NAMALWA (cell line): Measurements from ENCODE around the gene PROCR.
"Not testable (repeated sequence)": the region's sequence is repeated elsewhere in the genome, so short reads cannot be mapped to it uniquely, and the experiment has no call there.

ENCODE experiments used
- DNase-seq: peaks from one replicate; pipeline ENCODE4 v3.0.0-alpha.2; 2015; ENCODE audit warnings: low spot score

Gene PROCR

GRCh38 chr20:35165221-35166185 is 6.4 kb upstream of the PROCR start:
- no peak for DNase-seq

GRCh38 chr20:35166242-35166830 is 5.5 kb upstream of the PROCR start:
- DNase-seq: no peak

GRCh38 chr20:35167787-35168186 is 4.1 kb upstream of the PROCR start:
- DNase-seq: no peak

DNA sequence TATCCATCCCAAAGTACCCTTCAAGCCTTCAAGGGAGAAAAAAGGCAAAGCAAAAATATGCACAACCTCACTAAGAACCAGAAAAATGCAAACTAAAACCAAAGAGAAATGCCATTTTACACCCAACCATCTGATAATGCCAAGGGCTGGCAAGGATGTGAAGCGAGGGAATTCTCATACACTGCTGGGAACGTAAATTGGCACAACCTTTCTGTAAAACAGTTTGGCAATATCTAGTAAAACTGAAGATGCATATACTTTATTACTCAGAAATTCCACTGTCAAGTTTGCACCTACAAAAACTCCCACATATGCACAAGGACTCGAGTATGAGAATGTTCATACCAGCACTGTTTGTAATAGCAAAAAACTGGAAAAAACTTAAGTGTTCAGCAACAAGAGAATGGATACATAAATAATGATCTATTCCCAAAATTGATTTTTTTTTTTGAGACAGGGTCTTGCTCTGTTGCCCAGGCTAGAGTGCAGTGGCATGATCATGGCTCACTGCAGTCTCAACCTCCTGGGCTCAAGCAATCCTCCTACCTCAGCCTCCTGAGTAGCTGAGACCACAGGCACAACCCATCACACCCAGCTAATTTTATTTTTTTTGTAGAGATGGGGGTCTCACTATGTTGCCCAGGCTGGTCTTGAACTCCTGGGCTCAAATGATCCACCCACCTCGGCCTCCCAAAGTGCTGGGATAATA is 3.0 kb upstream of the PROCR start:
- not testable (repeated sequence) for DNase-seq

GRCh38 chr20:35171438-35171752 is 477 bp upstream of the PROCR start:
- DNase-seq: no peak

DNA sequence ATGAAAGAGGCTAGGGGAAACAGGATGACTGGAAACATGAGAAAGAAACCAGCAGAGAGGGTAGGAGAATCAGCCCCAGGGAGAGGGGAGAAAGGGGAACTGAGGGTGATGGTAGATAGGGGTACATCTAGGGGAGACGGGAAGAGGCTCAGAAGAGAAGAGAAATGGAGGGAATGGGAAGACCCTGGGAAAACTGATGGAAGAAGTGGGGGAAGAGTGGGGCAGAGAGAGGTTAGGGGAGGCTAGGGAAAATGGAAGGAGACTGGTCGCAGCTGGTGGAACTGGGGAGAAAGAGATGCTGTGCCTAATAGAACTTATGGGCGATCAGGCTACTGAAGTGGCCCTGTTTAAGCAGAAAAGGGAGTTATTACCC is 548 bp downstream of the PROCR start:
- DNase-seq: no peak

DNA sequence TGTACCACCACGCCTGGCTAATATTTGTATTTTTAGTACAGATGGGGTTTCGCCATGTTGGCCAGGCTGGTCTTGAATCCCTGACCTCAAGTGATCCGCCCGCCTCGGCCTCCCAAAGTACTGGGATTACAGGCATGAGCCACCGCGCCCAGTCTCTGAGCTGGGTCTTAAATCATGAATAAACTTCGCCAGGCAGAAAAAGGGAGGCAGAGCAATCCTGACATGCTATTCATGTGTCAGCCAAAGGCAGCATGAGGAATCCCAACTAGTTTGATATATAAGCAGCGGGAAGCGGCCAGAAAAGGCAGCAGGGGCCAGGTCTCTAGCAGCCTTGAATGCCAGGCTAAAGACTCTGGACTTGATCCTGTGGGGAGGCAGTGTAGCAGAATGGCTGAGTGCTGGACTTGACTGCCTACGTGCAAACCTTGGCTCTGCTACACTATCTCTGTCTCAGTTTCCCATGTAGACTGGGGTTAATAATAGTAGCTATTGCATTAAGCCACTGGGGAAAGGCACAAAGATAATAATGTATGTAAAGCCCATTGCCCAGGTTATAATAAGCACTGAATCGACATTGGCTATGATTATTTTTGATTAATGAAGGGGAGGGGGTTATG is 1.8 kb downstream of the PROCR start:
- DNase-seq: no peak

- DNase-seq: no peak
Observed at GRCh38 chr20:35174458-35175216, 2.8 kb downstream of the PROCR start.

- DNase-seq: no peak
Observed at GRCh38 chr20:35176132-35176531, 4.3 kb downstream of the PROCR start.

DNA sequence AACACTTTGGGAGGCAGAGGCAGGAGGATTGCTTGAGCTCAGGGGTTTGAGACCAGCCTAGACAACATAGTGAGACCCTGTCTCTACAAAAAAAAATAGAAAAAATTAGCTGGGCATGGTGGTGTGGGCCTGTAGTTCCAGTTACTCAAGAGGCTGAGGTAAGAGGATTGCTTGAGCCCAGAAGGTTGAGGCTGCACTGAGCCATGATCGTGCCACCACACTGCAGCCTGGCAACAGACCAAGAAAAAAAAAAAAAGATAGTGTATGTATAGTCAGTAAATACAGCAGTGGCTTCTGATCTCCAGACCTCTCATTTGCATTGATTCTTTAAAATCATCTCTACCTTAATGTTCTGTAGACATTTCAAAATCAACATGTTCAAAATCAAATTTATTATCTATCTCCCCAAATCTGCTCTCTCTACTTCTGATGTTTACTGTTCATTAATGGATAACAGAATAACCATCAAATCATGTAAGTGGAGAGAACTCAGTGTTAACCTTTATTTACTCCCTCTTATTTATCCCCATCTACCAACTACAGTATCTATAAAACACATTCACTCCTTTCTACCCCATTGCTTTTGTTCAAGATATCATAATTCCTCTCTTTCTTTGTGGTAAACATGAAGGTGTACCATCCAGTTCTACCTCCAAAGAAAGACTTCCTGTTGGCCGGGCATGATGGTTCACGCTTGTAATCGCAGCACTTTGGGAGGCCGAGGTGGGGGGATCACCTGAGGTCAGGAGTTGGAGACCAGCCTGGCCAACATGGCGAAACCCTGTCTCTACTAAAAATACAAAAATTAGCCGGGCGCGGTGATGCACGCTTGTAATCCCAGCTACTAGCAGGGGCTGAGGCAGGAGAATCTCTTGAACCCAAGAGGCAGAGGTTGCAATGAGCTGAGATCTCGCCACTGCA is 7.7 kb downstream of the PROCR start:
- DNase-seq: no peak

DNA sequence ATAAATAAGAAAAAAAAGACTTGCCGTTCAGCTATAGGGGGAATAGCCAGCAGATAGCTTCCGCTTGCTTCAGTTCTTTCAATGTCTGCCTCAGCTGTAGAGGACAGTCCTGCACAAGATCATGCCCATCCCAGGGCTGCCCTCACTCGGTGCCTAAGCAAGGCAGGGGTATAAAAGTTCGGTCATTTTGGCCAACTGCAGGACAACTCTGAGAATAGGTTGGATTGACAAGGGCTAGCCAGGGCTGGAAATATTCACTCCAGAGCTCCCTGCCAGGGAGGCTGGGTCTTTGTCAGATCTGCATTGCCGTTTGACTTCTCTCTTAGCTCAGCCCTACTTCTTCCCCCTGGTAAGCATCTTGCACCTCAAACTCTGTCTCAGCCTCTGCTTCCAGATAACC is 8.4 kb downstream of the PROCR start:
- no peak for DNase-seq

GRCh38 chr20:35181731-35182130 is 9.9 kb downstream of the PROCR start:
- DNase-seq: no peak

- not testable (repeated sequence) for DNase-seq
Observed at GRCh38 chr20:35186691-35187289, 14.9 kb downstream of the PROCR start.

- DNase-seq: no peak
Observed at GRCh38 chr20:35187584-35188190, 15.8 kb downstream of the PROCR start.

DNA sequence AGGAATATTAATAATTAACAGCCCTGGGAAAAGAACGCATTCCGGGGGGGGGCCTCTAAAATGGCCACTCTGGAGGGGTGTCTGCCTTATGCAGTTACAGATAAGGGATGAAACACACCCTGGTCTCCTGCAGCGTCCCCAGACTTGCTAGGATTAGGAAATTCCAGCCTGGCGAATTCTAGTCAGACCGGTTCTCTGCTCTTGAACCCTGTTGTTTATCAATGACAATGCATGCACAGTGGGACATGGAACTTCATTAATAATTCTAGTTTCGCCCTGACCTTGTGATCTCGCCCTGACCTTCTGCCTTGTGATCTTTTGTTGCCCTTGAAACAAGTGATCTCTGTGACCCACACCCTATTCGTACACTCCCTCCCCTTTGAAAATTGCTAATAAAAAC is 17.4 kb downstream of the PROCR start:
- not testable (repeated sequence) for DNase-seq

GRCh38 chr20:35190556-35190955 is 18.7 kb downstream of the PROCR start:
- DNase-seq: no peak

DNA sequence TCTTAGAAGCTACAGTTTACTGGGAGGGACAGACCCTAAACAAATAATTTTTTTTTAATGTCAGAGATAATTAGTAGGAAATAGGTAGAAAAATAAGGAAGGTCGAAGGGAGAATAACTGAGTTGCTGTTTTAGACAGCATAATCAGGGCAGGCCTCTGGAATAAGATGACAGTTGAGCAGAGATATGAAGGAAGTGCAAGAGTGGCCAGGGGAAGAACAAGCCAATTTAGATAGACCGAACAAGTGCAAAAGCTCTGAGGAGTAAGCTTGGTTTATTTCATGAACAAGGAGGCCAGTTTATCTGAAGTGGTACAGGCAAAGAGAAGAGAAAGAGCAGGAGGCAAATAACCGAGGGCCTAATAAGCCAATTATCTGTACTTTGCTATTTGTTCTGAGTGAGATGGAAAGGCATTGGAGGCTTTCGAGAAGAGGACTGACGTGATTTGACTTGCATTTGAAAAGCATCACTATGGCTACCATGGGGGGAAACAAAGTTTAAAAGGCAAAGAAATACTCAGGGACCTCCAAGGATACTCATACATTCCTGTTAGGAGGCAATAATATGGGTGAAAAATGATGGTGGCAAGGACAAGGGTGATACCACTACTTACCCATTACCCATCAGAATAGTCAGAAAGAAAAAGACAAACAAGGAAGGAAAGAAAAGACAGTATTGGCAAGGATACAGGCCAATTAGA is 19.7 kb downstream of the PROCR start:
- no peak for DNase-seq

GRCh38 chr20:35192118-35192872 is 20.4 kb downstream of the PROCR start:
- no peak for DNase-seq
